Activated T-cell treated with anti-CD3 and anti-CD28 coated beads, Interleukin-2, amount 50 U/mL, for 24 hours (primary cell): ENCODE data around the gene UPF1.

Experiments used
- DNase-seq: peaks from one replicate; pipeline ENCODE4 v3.0.0-alpha.2; 2020
- H3K27ac Mint-ChIP-seq: 2 replicates; pipeline ENCODE4 v1.8.0; 2020; ENCODE audit warnings: mild to moderate bottlenecking, mixed read lengths
- H3K27me3 Mint-ChIP-seq: 2 replicates; pipeline ENCODE4 v1.8.0; 2020; ENCODE audit warnings: mixed read lengths
- H3K36me3 Mint-ChIP-seq: 2 replicates; pipeline ENCODE4 v1.8.0; 2020; ENCODE audit warnings: low read depth, mixed read lengths
- H3K4me1 Mint-ChIP-seq: 2 replicates; pipeline ENCODE4 v1.8.0; 2020; ENCODE audit warnings: low read depth, mixed read lengths
- H3K4me3 Mint-ChIP-seq: 2 replicates; pipeline ENCODE4 v1.8.0; 2020; ENCODE audit warnings: mild to moderate bottlenecking, moderate library complexity, mixed read lengths
- H3K9me3 Mint-ChIP-seq: 2 replicates; pipeline ENCODE4 v1.8.0; 2020; ENCODE audit warnings: mixed read lengths

Gene UPF1

GRCh38 chr19:18852648-18853047 lies 20.9 kb downstream of the UPF1 start:
- Mint-ChIP-seq H3K27ac (no peak overlapping the region), H3K27me3 (no peaks in the 10 kb centered on the region), H3K36me3 (peaks cover 99% of the 10 kb centered on the region), H3K4me1 (peaks cover 21% of the 10 kb centered on the region), H3K9me3 (no peaks in the 10 kb centered on the region), H3K4me3 (no peak overlapping the region)
- DNase-seq, result no peak

GRCh38 chr19:18853755-18854427 lies 22.1 kb downstream of the UPF1 start:
- Mint-ChIP-seq H3K4me1 (peaks cover 13% of the 10 kb centered on the region), H3K36me3 (peaks cover 97% of the 10 kb centered on the region), H3K4me3 (no peak overlapping the region), H3K27ac (no peak overlapping the region), H3K27me3 (no peaks in the 10 kb centered on the region), H3K9me3 (no peaks in the 10 kb centered on the region)
- DNase-seq, result no peak

GRCh38 chr19:18854982-18855381 lies 23.2 kb downstream of the UPF1 start:
- Mint-ChIP-seq H3K4me3 (no peak overlapping the region), H3K27me3 (no peaks in the 10 kb centered on the region), H3K9me3 (no peaks in the 10 kb centered on the region), H3K27ac (no peak overlapping the region), H3K4me1 (peaks cover 4% of the 10 kb centered on the region), H3K36me3 (peaks cover 97% of the 10 kb centered on the region)
- no peak for DNase-seq

- Mint-ChIP-seq H3K4me1 (no peaks in the 10 kb centered on the region), H3K27ac (no peak overlapping the region), H3K27me3 (no peaks in the 10 kb centered on the region), H3K36me3 (peaks cover 97% of the 10 kb centered on the region), H3K9me3 (no peaks in the 10 kb centered on the region), H3K4me3 (no peak overlapping the region)
- no peak for DNase-seq
Observed at GRCh38 chr19:18855647-18856384, 24.1 kb downstream of the UPF1 start.

- Mint-ChIP-seq H3K27me3 (no peaks in the 10 kb centered on the region), H3K4me3 (no peak overlapping the region), H3K27ac (no peak overlapping the region), H3K36me3 (peaks cover 97% of the 10 kb centered on the region), H3K9me3 (no peaks in the 10 kb centered on the region), H3K4me1 (no peaks in the 10 kb centered on the region)
- no peak for DNase-seq
Observed at GRCh38 chr19:18856385-18857126, 24.8 kb downstream of the UPF1 start.

GRCh38 chr19:18857223-18857622 lies 25.5 kb downstream of the UPF1 start:
- no peak overlapping the region for H3K27ac Mint-ChIP-seq
- peaks cover 97% of the 10 kb centered on the region for H3K36me3 Mint-ChIP-seq
- H3K27me3 Mint-ChIP-seq, result no peaks in the 10 kb centered on the region
- no peaks in the 10 kb centered on the region for H3K9me3 Mint-ChIP-seq
- no peak for DNase-seq
- H3K4me3 Mint-ChIP-seq, result no peak overlapping the region
- no peaks in the 10 kb centered on the region for H3K4me1 Mint-ChIP-seq

GRCh38 chr19:18858906-18859646 lies 27.3 kb downstream of the UPF1 start:
- Mint-ChIP-seq H3K4me3 (no peak overlapping the region), H3K27me3 (no peaks in the 10 kb centered on the region), H3K27ac (no peak overlapping the region), H3K36me3 (peaks cover 99% of the 10 kb centered on the region), H3K9me3 (no peaks in the 10 kb centered on the region), H3K4me1 (no peaks in the 10 kb centered on the region)
- DNase-seq, result no peak

- H3K27ac Mint-ChIP-seq, result no peak overlapping the region
- H3K4me3 Mint-ChIP-seq, result no peak overlapping the region
- no peaks in the 10 kb centered on the region for H3K4me1 Mint-ChIP-seq
- peaks cover 98% of the 10 kb centered on the region for H3K36me3 Mint-ChIP-seq
- no peaks in the 10 kb centered on the region for H3K9me3 Mint-ChIP-seq
- H3K27me3 Mint-ChIP-seq, result no peaks in the 10 kb centered on the region
- no peak for DNase-seq
Observed at GRCh38 chr19:18859676-18860301, 28.0 kb downstream of the UPF1 start.

GRCh38 chr19:18860302-18860700 lies 28.5 kb downstream of the UPF1 start:
- no peaks in the 10 kb centered on the region for H3K9me3 Mint-ChIP-seq
- no peak overlapping the region for H3K27ac Mint-ChIP-seq
- no peaks in the 10 kb centered on the region for H3K4me1 Mint-ChIP-seq
- H3K36me3 Mint-ChIP-seq, result peaks cover 98% of the 10 kb centered on the region
- no peak for DNase-seq
- H3K4me3 Mint-ChIP-seq, result no peak overlapping the region
- H3K27me3 Mint-ChIP-seq, result no peaks in the 10 kb centered on the region

- Mint-ChIP-seq H3K36me3 (peaks cover 98% of the 10 kb centered on the region), H3K27me3 (no peaks in the 10 kb centered on the region), H3K27ac (no peak overlapping the region), H3K4me1 (no peaks in the 10 kb centered on the region), H3K9me3 (no peaks in the 10 kb centered on the region), H3K4me3 (no peak overlapping the region)
- DNase-seq, result no peak
Observed at GRCh38 chr19:18860725-18861124, 29.0 kb downstream of the UPF1 start.

GRCh38 chr19:18861235-18861634 lies 29.5 kb downstream of the UPF1 start:
- H3K27ac Mint-ChIP-seq, result no peak overlapping the region
- H3K4me1 Mint-ChIP-seq, result no peaks in the 10 kb centered on the region
- H3K36me3 Mint-ChIP-seq, result peaks cover 98% of the 10 kb centered on the region

GRCh38 chr19:18861917-18862316 lies 30.2 kb downstream of the UPF1 start:
- no peaks in the 10 kb centered on the region for H3K27me3 Mint-ChIP-seq
- peaks cover 97% of the 10 kb centered on the region for H3K36me3 Mint-ChIP-seq
- no peaks in the 10 kb centered on the region for H3K9me3 Mint-ChIP-seq

More at GRCh38 chr19:18861235-18861634, 29.5 kb downstream of the UPF1 start:
- Mint-ChIP-seq H3K4me3 (no peak overlapping the region), H3K9me3 (no peaks in the 10 kb centered on the region), H3K27me3 (no peaks in the 10 kb centered on the region)
- DNase-seq, result no peak

GRCh38 chr19:18862976-18863842 lies 31.4 kb downstream of the UPF1 start:
- no peaks in the 10 kb centered on the region for H3K4me1 Mint-ChIP-seq
- no peak overlapping the region for H3K4me3 Mint-ChIP-seq
- no peak overlapping the region for H3K27ac Mint-ChIP-seq
- no peak for DNase-seq
- no peaks in the 10 kb centered on the region for H3K27me3 Mint-ChIP-seq
- no peaks in the 10 kb centered on the region for H3K9me3 Mint-ChIP-seq
- peaks cover 97% of the 10 kb centered on the region for H3K36me3 Mint-ChIP-seq

More at GRCh38 chr19:18861917-18862316, 30.2 kb downstream of the UPF1 start:
- no peak overlapping the region for H3K4me3 Mint-ChIP-seq
- peak overlapping the region; percentile 33 for H3K27ac Mint-ChIP-seq
- no peaks in the 10 kb centered on the region for H3K4me1 Mint-ChIP-seq
- no peak for DNase-seq
